H9 (cell line): ENCODE measurements around the gene LST1. TPM values are rescaled to one million over a fixed set of nuclear protein-coding genes. Genes with fewer than 3 reads are reported as not detected.
A peak's percentile ranks its signal among the peaks of the same experiment; 100 is the strongest.

Experiments used
- DNase-seq: peaks from one replicate; pipeline ENCODE4 v3.0.0-alpha.2; 2017
- H2AFZ ChIP-seq: one replicate; pipeline ENCODE4 v1.6.1; 2013; ENCODE audit warnings: mild to moderate bottlenecking, low read length, control low read depth, moderate library complexity
- H2AK5ac ChIP-seq: 2 replicates; pipeline ENCODE4 v1.6.1; 2013; ENCODE audit warnings: low read length, control low read depth, mixed read lengths; ENCODE audit not compliant: insufficient read length
- H2BK120ac ChIP-seq: one replicate; pipeline ENCODE4 v1.6.1; 2013; ENCODE audit warnings: low read depth, mild to moderate bottlenecking, low read length, control low read depth, inconsistent platforms; ENCODE audit not compliant: poor library complexity, severe bottlenecking
- H2BK12ac ChIP-seq: 2 replicates; pipeline ENCODE4 v1.6.1; 2013; ENCODE audit warnings: low read length, control low read depth, mixed read lengths, low read depth; ENCODE audit not compliant: insufficient read length
- H2BK15ac ChIP-seq: 2 replicates; pipeline ENCODE4 v1.6.1; 2013; ENCODE audit warnings: low read depth, low read length, control low read depth
- H2BK20ac ChIP-seq: one replicate; pipeline ENCODE4 v1.6.1; 2013; ENCODE audit warnings: low read depth, mild to moderate bottlenecking, low read length, control low read depth, inconsistent platforms; ENCODE audit not compliant: poor library complexity, severe bottlenecking
- H2BK5ac ChIP-seq: 2 replicates; pipeline ENCODE4 v1.6.1; 2013; ENCODE audit warnings: low read length, control low read depth, mixed read lengths; ENCODE audit not compliant: insufficient read length
- H3K14ac ChIP-seq: 2 replicates; pipeline ENCODE4 v1.6.1; 2013; ENCODE audit warnings: low read length, control low read depth; ENCODE audit not compliant: insufficient read depth
- H3K18ac ChIP-seq: 2 replicates; pipeline ENCODE4 v1.6.1; 2013; ENCODE audit warnings: low read depth, mild to moderate bottlenecking, mixed read lengths, low read length, control low read depth; ENCODE audit not compliant: insufficient read length
- H3K23ac ChIP-seq: 2 replicates; pipeline ENCODE4 v1.6.1; 2013; ENCODE audit warnings: low read length, control low read depth, mixed read lengths, low read depth; ENCODE audit not compliant: insufficient read length
- H3K23me2 ChIP-seq: 2 replicates; pipeline ENCODE4 v1.6.1; 2013; ENCODE audit warnings: low read depth, mild to moderate bottlenecking, mixed read lengths, low read length, control low read depth; ENCODE audit not compliant: insufficient read length, poor library complexity, severe bottlenecking
- H3K27ac ChIP-seq: 2 replicates; pipeline ENCODE4 v1.5.1; 2013; ENCODE audit warnings: low read length, control low read depth, mixed read lengths, low read depth; ENCODE audit not compliant: insufficient read length
- H3K27me3 ChIP-seq: 2 replicates; pipeline ENCODE4 v1.6.1; 2013; ENCODE audit warnings: low read length, control low read depth, inconsistent platforms; ENCODE audit not compliant: insufficient read depth
- H3K4ac ChIP-seq: 2 replicates; pipeline ENCODE4 v1.6.1; 2013; ENCODE audit warnings: low read depth, mild to moderate bottlenecking, control low read depth, inconsistent platforms, low read length, moderate library complexity
- H3K4me1 ChIP-seq: 2 replicates; pipeline ENCODE4 v1.6.1; 2013; ENCODE audit warnings: low read length, control low read depth, inconsistent platforms; ENCODE audit not compliant: insufficient read depth
- H3K4me2 ChIP-seq: 2 replicates; pipeline ENCODE4 v1.6.1; 2013; ENCODE audit warnings: low read length, control low read depth, mixed read lengths; ENCODE audit not compliant: insufficient read length, insufficient read depth
- H3K56ac ChIP-seq: 2 replicates; pipeline ENCODE4 v1.6.1; 2013; ENCODE audit warnings: low read depth, mild to moderate bottlenecking, mixed read lengths, low read length, control low read depth; ENCODE audit not compliant: insufficient read length
- H3K79me1 ChIP-seq: 2 replicates; pipeline ENCODE4 v1.6.1; 2013; ENCODE audit warnings: low read depth, mild to moderate bottlenecking, moderate library complexity, low read length, control low read depth, inconsistent platforms; ENCODE audit not compliant: insufficient read depth, poor library complexity, severe bottlenecking
- H3K79me2 ChIP-seq: 2 replicates; pipeline ENCODE4 v1.6.1; 2013; ENCODE audit warnings: low read length, control low read depth, inconsistent platforms; ENCODE audit not compliant: insufficient read depth
- H3K9ac ChIP-seq: 2 replicates; pipeline ENCODE4 v1.6.1; 2013; ENCODE audit warnings: low read length, control low read depth, mixed read lengths; ENCODE audit not compliant: insufficient read length; ENCODE audit errors: extremely low read depth
- H3K9me3 ChIP-seq: one replicate; pipeline ENCODE4 v1.6.1; 2013; ENCODE audit warnings: low read depth, low read length, inconsistent platforms; ENCODE audit not compliant: control insufficient read depth
- H3T11ph ChIP-seq: one replicate; pipeline ENCODE4 v1.6.1; 2013; ENCODE audit warnings: mild to moderate bottlenecking, low read length, control low read depth, inconsistent platforms
- H4K20me1 ChIP-seq: one replicate; pipeline ENCODE4 v1.6.1; 2013; ENCODE audit not compliant: control insufficient read depth, insufficient read length, insufficient read depth
- H4K5ac ChIP-seq: 2 replicates; pipeline ENCODE4 v1.6.1; 2013; ENCODE audit warnings: low read depth, mild to moderate bottlenecking, mixed read lengths, low read length, control low read depth; ENCODE audit not compliant: insufficient read length
- H4K8ac ChIP-seq: replicated peaks from 2 replicates; pipeline ENCODE4 v1.6.1; 2013; ENCODE audit warnings: low read length, control low read depth, mixed read lengths, low read depth; ENCODE audit not compliant: insufficient read length
- H4K91ac ChIP-seq: 2 replicates; pipeline ENCODE4 v1.6.1; 2013; ENCODE audit warnings: low read depth, mild to moderate bottlenecking, moderate library complexity, mixed read lengths, low read length, control low read depth; ENCODE audit not compliant: insufficient read length
- H3K27ac Mint-ChIP-seq, 3 experiments: 2 replicates in 2 of 3; 3 replicates in 1 of 3; pipeline ENCODE4 v1.8.0; 2020 to 2021; ENCODE audit warnings: mixed read lengths in 3 of 3, mild to moderate bottlenecking in 1 of 3, moderate library complexity in 1 of 3
- H3K27me3 Mint-ChIP-seq: 2 replicates; pipeline ENCODE4 v1.8.0; 2021; ENCODE audit warnings: low read depth, mild to moderate bottlenecking, moderate library complexity, mixed read lengths
- H3K36me3 Mint-ChIP-seq, 3 experiments: 2 replicates in 2 of 3; 3 replicates in 1 of 3; pipeline ENCODE4 v1.8.0; 2020 to 2021; ENCODE audit warnings: low read depth in 3 of 3, mixed read lengths in 3 of 3; ENCODE audit not compliant: insufficient read depth in 1 of 3
- H3K4me1 Mint-ChIP-seq, 2 experiments: 2 replicates each; pipeline ENCODE4 v1.8.0; 2020; ENCODE audit warnings: mixed read lengths in 2 of 2
- H3K4me3 Mint-ChIP-seq, 2 experiments: 2 replicates in 1 of 2; 3 replicates in 1 of 2; pipeline ENCODE4 v1.8.0; 2020 to 2021; ENCODE audit warnings: mild to moderate bottlenecking in 2 of 2, mixed read lengths in 2 of 2, moderate library complexity in 1 of 2
- H3K9me3 Mint-ChIP-seq, 2 experiments: 2 replicates in 1 of 2; 3 replicates in 1 of 2; pipeline ENCODE4 v1.8.0; 2020; ENCODE audit warnings: mild to moderate bottlenecking in 2 of 2, mixed read lengths in 2 of 2, moderate library complexity in 1 of 2
- CTCF ChIP-seq: fragments of 200-600 bp; sonication (generic); conservative IDR thresholded peaks from 3 replicates; pipeline ENCODE4 v1.8.0; 2021; ENCODE audit warnings: antibody characterized with exemption, mild to moderate bottlenecking
- WGBS: extraction: QIAGEN DNeasy Blood & Tissue Kit; methylation state at CpG from one replicate; pipeline ENCODE4 v1.1.7; 2013; ENCODE audit warnings: missing lambda C conversion rate, low lambda C conversion rate, mixed read lengths; ENCODE audit not compliant: insufficient read length; ENCODE audit errors: extremely low coverage; 5-methylcytosine and 5-hydroxymethylcytosine counted together
- total RNA-seq: library from RNA; stranded (reverse); gene quantifications from 2 replicates; pipeline ENCODE4 v1.2.1, GENCODE V29; 2021

LST1 gene
- total RNA-seq, 1 experiment from 2014 or later: not detected

- TF ChIP-seq CTCF: no peak
- Histone ChIP-seq H3K14ac (no peak within 1 kb of the TSS; the same call in 1 of the 2 replicates), H2AK5ac (no peak within 1 kb of the TSS), H3K27me3 (no peaks in the 10 kb centered on the region), H3T11ph (no peak within 1 kb of the TSS), H3K23ac (no peak within 1 kb of the TSS), H2BK120ac (no peak within 1 kb of the TSS), H2AFZ (no peak within 1 kb of the TSS), H4K91ac (no peak within 1 kb of the TSS), H4K20me1 (no peaks in the 10 kb centered on the region), H2BK12ac (no peak within 1 kb of the TSS), H2BK15ac (no peak within 1 kb of the TSS), H3K9ac (peak within 1 kb of the TSS; percentile 18), H4K5ac (no peak within 1 kb of the TSS), H3K23me2 (no peaks in the 10 kb centered on the region), H3K4me1 (no peaks in the 10 kb centered on the region; the same call in 1 of the 2 replicates), H3K56ac (no peak within 1 kb of the TSS), H3K27ac (no peak within 1 kb of the TSS), H3K4me2 (peak within 1 kb of the TSS; percentile 56), H4K8ac (no peak within 1 kb of the TSS), H3K79me1 (peaks cover 3% of the 10 kb centered on the region), H3K4ac (0 out of 2 replicates have a peak within 1 kb of the TSS, but pooled peaks have one; percentile 88), H3K79me2 (no peaks in the 10 kb centered on the region; the same call in 1 of the 2 replicates), H3K18ac (no peak within 1 kb of the TSS), H2BK20ac (no peak within 1 kb of the TSS), H2BK5ac (no peak within 1 kb of the TSS), H3K9me3 (no peaks in the 10 kb centered on the region)
- no peaks in the 10 kb centered on the region for H3K27me3 Mint-ChIP-seq
- H3K27ac Mint-ChIP-seq: peak within 1 kb of the TSS; percentile 89 to 97 (median 94)
- peak within 1 kb of the TSS; percentile 70 to 84 for H3K4me3 Mint-ChIP-seq
- no CpG with 5 or more reads among the region's 25 CpGs for WGBS
- H3K36me3 Mint-ChIP-seq: peaks cover 6 to 29% (median 19%) of the 10 kb centered on the region in 3 experiments; a peak in 6 of 7 replicates
- DNase-seq: peak; percentile 97
- H3K4me1 Mint-ChIP-seq: peaks cover 20 to 30% of the 10 kb centered on the region in 2 experiments
- no peaks in the 10 kb centered on the region for H3K9me3 Mint-ChIP-seq
Observed at GRCh38 chr6:31546958-31547726, 38.9 kb upstream of the LST1 start, which contains the start of gene NFKBIL1. NFKBIL1 (plus strand) TSS chr6:31547608; CDS start chr6:31547695, 87 bp downstream.
